HepG2 (cell line): Measurements from ENCODE around the gene SIRPA. TPM values are rescaled to one million over a fixed set of nuclear protein-coding genes. Genes with fewer than 3 reads are reported as not detected.

ENCODE experiments used
- CCDC6 ChIP-seq: sonication (generic); formaldehyde crosslinking; IDR thresholded peaks from 2 replicates; pipeline ENCODE4 v1.8.1; 2022; ENCODE audit warnings: mild to moderate bottlenecking, missing genetic modification reagents, moderate library complexity
- CHCHD3 ChIP-seq: sonication (generic); formaldehyde crosslinking; IDR thresholded peaks from 2 replicates; pipeline ENCODE4 v1.8.0; 2022; ENCODE audit warnings: mild to moderate bottlenecking, missing genetic modification reagents, moderate library complexity
- GZF1 ChIP-seq: sonication (generic); formaldehyde crosslinking; IDR thresholded peaks from 2 replicates; pipeline ENCODE4 v1.5.1; 2020; ENCODE audit warnings: mild to moderate bottlenecking, missing genetic modification reagents
- KLF12 ChIP-seq: sonication (generic); formaldehyde crosslinking; IDR thresholded peaks from 2 replicates; pipeline ENCODE4 v1.4.0; 2020; ENCODE audit warnings: missing genetic modification reagents, borderline replicate concordance
- MED1 ChIP-seq: sonication (generic); formaldehyde crosslinking; IDR thresholded peaks from 2 replicates; pipeline ENCODE4 v1.4.0; 2020; ENCODE audit warnings: missing genetic modification reagents
- NCOR1 ChIP-seq: fragments of 200-600 bp; sonication (generic); IDR thresholded peaks from 2 replicates; pipeline ENCODE4 v1.7.0; 2017; ENCODE audit warnings: antibody characterized with exemption, low read length, borderline replicate concordance
- NFE2L1 ChIP-seq: sonication (generic); formaldehyde crosslinking; IDR thresholded peaks from 2 replicates; pipeline ENCODE4 v1.4.0; 2020; ENCODE audit warnings: missing genetic modification reagents, mild to moderate bottlenecking, borderline replicate concordance
- NFYC ChIP-seq: IDR thresholded peaks from 2 replicates; pipeline ENCODE4 v1.6.1; 2016; ENCODE audit warnings: missing genetic modification reagents, missing compliant biosample characterization
- NR2F6 ChIP-seq, 2 experiments: IDR thresholded peaks; 2 replicates each; pipeline ENCODE4 v1.6.1; 2016; ENCODE audit warnings: antibody characterized with exemption in 1 of 2, mild to moderate bottlenecking in 1 of 2
- NRL ChIP-seq: sonication (generic); formaldehyde crosslinking; IDR thresholded peaks from 2 replicates; pipeline ENCODE4 v1.5.0; 2020; ENCODE audit warnings: missing genetic modification reagents, mild to moderate bottlenecking, moderate library complexity, borderline replicate concordance
- PAF1 ChIP-seq: IDR thresholded peaks from 2 replicates; pipeline ENCODE4 v1.6.1; 2016; ENCODE audit warnings: missing genetic modification reagents, missing compliant biosample characterization
- SSRP1 ChIP-seq: IDR thresholded peaks from 2 replicates; pipeline ENCODE4 v1.6.1; 2016; ENCODE audit warnings: control low read depth
- ZC3H4 ChIP-seq: sonication (generic); formaldehyde crosslinking; IDR thresholded peaks from 2 replicates; pipeline ENCODE4 v1.4.0; 2020; ENCODE audit warnings: missing genetic modification reagents, borderline replicate concordance
- ZMYM3 ChIP-seq: sonication (generic); formaldehyde crosslinking; IDR thresholded peaks from 2 replicates; pipeline ENCODE4 v1.5.1; 2020; ENCODE audit warnings: mild to moderate bottlenecking, missing genetic modification reagents
- ZNF274 ChIP-seq: sonication (generic); formaldehyde crosslinking; IDR thresholded peaks from 2 replicates; pipeline ENCODE4 v1.5.1; 2020; ENCODE audit warnings: mild to moderate bottlenecking, missing genetic modification reagents
- ZNF333 ChIP-seq: sonication (generic); formaldehyde crosslinking; IDR thresholded peaks from 2 replicates; pipeline ENCODE4 v1.4.0; 2020; ENCODE audit warnings: mild to moderate bottlenecking, missing genetic modification reagents, borderline replicate concordance
- ZNF354B ChIP-seq: sonication (generic); formaldehyde crosslinking; IDR thresholded peaks from 2 replicates; pipeline ENCODE4 v1.8.0; 2022; ENCODE audit warnings: mild to moderate bottlenecking, missing genetic modification reagents
- ZNF501 ChIP-seq: sonication (generic); formaldehyde crosslinking; IDR thresholded peaks from 2 replicates; pipeline ENCODE4 v1.5.1; 2020; ENCODE audit warnings: mild to moderate bottlenecking, moderate library complexity, missing genetic modification reagents
- ZNF546 ChIP-seq: sonication (generic); formaldehyde crosslinking; conservative IDR thresholded peaks from 2 replicates; pipeline ENCODE4 v1.8.1; 2023; ENCODE audit warnings: mild to moderate bottlenecking, missing genetic modification reagents
- ZNF550 ChIP-seq: sonication (generic); formaldehyde crosslinking; IDR thresholded peaks from 2 replicates; pipeline ENCODE4 v1.4.0; 2020; ENCODE audit warnings: mild to moderate bottlenecking, missing genetic modification reagents, borderline replicate concordance
- ZNF768 ChIP-seq: sonication (generic); formaldehyde crosslinking; IDR thresholded peaks from 2 replicates; pipeline ENCODE4 v1.4.0; 2020; ENCODE audit warnings: missing genetic modification reagents
- ZSCAN22 ChIP-seq: sonication (generic); formaldehyde crosslinking; IDR thresholded peaks from 2 replicates; pipeline ENCODE4 v1.4.0; 2020; ENCODE audit warnings: mild to moderate bottlenecking, missing genetic modification reagents
- polyA plus RNA-seq, 8 experiments: library from polyadenylated mRNA; depleted of rRNA in 3 of 8; stranded (reverse) in 7 of 8; unstranded in 1 of 8; fragments of >200 nt; fragmentation: Illumina TruSeq in 4 of 8; extraction: Trizol in 4 of 8; gene quantifications; 2 replicates each; pipeline versions ENCODE4 v1.2.1 to v1.2.3, GENCODE V29; 2011 to 2016; ENCODE audit warnings: low read depth in 4 of 8, missing spikeins in 1 of 8, mixed read lengths in 1 of 8; ENCODE audit not compliant: insufficient read depth in 1 of 8
- total RNA-seq, 5 experiments: library from RNA; depleted of rRNA; stranded (reverse); fragments of >200 nt; fragmentation: Illumina TruSeq; extraction: Trizol; gene quantifications; 2 replicates each; pipeline ENCODE4 v1.2.3, GENCODE V29; 2016; ENCODE audit warnings: low read depth in 1 of 5
- TF ChIP-seq, protein P1 (sequence below): sonication (generic); formaldehyde crosslinking; IDR thresholded peaks from 2 replicates; pipeline ENCODE4 v1.4.0; 2020; ENCODE audit warnings: missing genetic modification reagents
- TF ChIP-seq, protein P2 (sequence below): sonication (generic); formaldehyde crosslinking; IDR thresholded peaks from 2 replicates; pipeline ENCODE4; 2020; ENCODE audit warnings: missing genetic modification reagents, mild to moderate bottlenecking, borderline replicate concordance
- TF ChIP-seq, protein P3 (sequence below): sonication (generic); formaldehyde crosslinking; IDR thresholded peaks from 2 replicates; pipeline ENCODE4 v1.4.0; 2020; ENCODE audit warnings: mild to moderate bottlenecking, missing genetic modification reagents

Gene SIRPA
- total and polyA plus RNA-seq, 2 of the 13 experiments (the other 11 are each of a cell fraction or from before 2014, with no cell fraction given): 7.2 to 17.6 TPM

DNA sequence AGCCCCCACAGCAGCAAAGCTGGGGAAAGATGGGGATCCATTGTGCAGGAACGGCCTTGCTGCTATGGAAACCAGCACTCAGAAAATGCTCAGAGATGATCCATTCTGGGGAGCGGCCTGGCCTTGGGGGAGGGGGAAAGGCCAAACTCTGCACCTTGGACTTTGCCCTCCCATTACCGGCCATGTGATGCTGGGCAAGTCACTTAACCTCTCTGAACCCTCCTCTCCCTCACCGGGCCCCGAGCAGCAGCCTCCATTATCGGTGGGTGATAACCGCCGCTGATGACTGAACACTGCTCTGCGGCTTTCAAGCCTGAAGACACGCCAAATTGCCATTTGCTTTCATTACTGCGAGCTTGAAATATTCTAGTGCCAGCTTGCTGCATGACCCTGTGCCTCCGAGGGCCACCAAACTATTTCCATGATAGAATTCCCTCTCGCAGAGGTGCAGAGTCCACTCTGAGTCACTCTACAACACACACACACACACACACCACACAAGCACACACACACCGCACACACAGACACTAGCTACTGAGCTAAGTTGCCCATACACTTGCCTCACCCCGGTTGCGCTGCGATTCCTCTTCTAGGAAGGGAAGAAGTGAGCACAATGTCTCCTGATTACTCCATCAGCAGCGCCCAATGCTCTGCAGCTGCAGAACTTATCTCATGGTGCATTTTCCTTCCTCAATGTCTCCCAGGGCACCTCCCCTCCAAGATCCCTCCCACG is 20.6 kb upstream of the SIRPA start (continued):
- no peak for TF ChIP-seq KLF12 (CRISPR knock-in tag)
- TF ChIP-seq NFYC (CRISPR knock-in tag): no peak
- TF ChIP-seq, protein P1, sequence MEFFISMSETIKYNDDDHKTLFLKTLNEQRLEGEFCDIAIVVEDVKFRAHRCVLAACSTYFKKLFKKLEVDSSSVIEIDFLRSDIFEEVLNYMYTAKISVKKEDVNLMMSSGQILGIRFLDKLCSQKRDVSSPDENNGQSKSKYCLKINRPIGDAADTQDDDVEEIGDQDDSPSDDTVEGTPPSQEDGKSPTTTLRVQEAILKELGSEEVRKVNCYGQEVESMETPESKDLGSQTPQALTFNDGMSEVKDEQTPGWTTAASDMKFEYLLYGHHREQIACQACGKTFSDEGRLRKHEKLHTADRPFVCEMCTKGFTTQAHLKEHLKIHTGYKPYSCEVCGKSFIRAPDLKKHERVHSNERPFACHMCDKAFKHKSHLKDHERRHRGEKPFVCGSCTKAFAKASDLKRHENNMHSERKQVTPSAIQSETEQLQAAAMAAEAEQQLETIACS: no peak
- TF ChIP-seq ZNF274 (CRISPR knock-in tag): peak; percentile 63; the same call in 1 of the 2 replicates
- no peak for TF ChIP-seq NRL (CRISPR knock-in tag)
- no peak for TF ChIP-seq SSRP1 (CRISPR knock-in tag)
- TF ChIP-seq NR2F6 (IDR thresholded peaks at IDR 0.05): peak; percentile 74
- TF ChIP-seq NR2F6 (CRISPR knock-in tag; IDR thresholded peaks at IDR 0.05): peak; percentile 74
- no peak for TF ChIP-seq ZNF546 (CRISPR knock-in tag)
- TF ChIP-seq ZNF768: peak; percentile 100
- no peak for TF ChIP-seq MED1
- peak; percentile 98 for TF ChIP-seq NCOR1
- TF ChIP-seq CHCHD3: no peak
- TF ChIP-seq ZC3H4 (CRISPR knock-in tag): no peak
- TF ChIP-seq, protein P2, sequence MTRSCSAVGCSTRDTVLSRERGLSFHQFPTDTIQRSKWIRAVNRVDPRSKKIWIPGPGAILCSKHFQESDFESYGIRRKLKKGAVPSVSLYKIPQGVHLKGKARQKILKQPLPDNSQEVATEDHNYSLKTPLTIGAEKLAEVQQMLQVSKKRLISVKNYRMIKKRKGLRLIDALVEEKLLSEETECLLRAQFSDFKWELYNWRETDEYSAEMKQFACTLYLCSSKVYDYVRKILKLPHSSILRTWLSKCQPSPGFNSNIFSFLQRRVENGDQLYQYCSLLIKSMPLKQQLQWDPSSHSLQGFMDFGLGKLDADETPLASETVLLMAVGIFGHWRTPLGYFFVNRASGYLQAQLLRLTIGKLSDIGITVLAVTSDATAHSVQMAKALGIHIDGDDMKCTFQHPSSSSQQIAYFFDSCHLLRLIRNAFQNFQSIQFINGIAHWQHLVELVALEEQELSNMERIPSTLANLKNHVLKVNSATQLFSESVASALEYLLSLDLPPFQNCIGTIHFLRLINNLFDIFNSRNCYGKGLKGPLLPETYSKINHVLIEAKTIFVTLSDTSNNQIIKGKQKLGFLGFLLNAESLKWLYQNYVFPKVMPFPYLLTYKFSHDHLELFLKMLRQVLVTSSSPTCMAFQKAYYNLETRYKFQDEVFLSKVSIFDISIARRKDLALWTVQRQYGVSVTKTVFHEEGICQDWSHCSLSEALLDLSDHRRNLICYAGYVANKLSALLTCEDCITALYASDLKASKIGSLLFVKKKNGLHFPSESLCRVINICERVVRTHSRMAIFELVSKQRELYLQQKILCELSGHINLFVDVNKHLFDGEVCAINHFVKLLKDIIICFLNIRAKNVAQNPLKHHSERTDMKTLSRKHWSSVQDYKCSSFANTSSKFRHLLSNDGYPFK (CRISPR knock-in tag): no peak
- TF ChIP-seq GZF1 (CRISPR knock-in tag): no peak
- no peak; the same call in 1 of the 2 replicates for TF ChIP-seq ZNF501 (CRISPR knock-in tag)
- TF ChIP-seq ZSCAN22 (CRISPR knock-in tag): no peak
- TF ChIP-seq ZNF354B (CRISPR knock-in tag): no peak
- TF ChIP-seq ZNF333 (CRISPR knock-in tag): no peak
- no peak for TF ChIP-seq PAF1 (CRISPR knock-in tag)
- TF ChIP-seq CCDC6 (CRISPR knock-in tag): no peak
- no peak for TF ChIP-seq ZNF550 (CRISPR knock-in tag)
- TF ChIP-seq, protein P3, sequence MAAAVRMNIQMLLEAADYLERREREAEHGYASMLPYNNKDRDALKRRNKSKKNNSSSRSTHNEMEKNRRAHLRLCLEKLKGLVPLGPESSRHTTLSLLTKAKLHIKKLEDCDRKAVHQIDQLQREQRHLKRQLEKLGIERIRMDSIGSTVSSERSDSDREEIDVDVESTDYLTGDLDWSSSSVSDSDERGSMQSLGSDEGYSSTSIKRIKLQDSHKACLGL (CRISPR knock-in tag): no peak
- no peak for TF ChIP-seq NFE2L1 (CRISPR knock-in tag)
- TF ChIP-seq ZMYM3 (CRISPR knock-in tag): peak; percentile 93
